Transverse colon (tissue), 4 donors: ENCODE results near the gene LARGE1. TPM values are rescaled to one million over a fixed set of nuclear protein-coding genes. Genes with fewer than 3 reads are reported as not detected.

Experiments
- DNase-seq: peaks from one replicate; pipeline ENCODE4 v3.0.0-alpha.2; 2019
- H3K27ac ChIP-seq, 4 donors: fragments of 200-600 bp; sonication (generic); 2 replicates each; pipeline ENCODE4 v1.5.1; 2016 to 2018; ENCODE audit warnings: inconsistent platforms in 4 of 4
- H3K27me3 ChIP-seq: fragments of 200-600 bp; sonication (generic); 2 replicates; pipeline ENCODE4 v1.5.1; 2017; ENCODE audit warnings: inconsistent platforms
- H3K36me3 ChIP-seq, 4 donors: fragments of 200-600 bp; sonication (generic); 2 replicates each; pipeline ENCODE4 v1.5.1; 2017 to 2019; ENCODE audit warnings: inconsistent platforms in 4 of 4
- H3K4me1 ChIP-seq, 4 donors: fragments of 200-600 bp; sonication (generic); 2 replicates each; pipeline ENCODE4 v1.5.1; 2017 to 2020; ENCODE audit warnings: inconsistent platforms in 4 of 4
- H3K4me3 ChIP-seq, 4 donors: fragments of 200-600 bp; sonication (generic); 1 replicate in 1 of 4; 2 replicates in 3 of 4; pipeline versions ENCODE4 v1.5.1 to v1.6.1; 2017 to 2019; ENCODE audit warnings: inconsistent platforms in 4 of 4
- H3K9me3 ChIP-seq, 2 donors: fragments of 200-600 bp; sonication (generic); 2 replicates each; pipeline ENCODE4 v1.5.1; 2017 to 2019; ENCODE audit warnings: inconsistent platforms in 2 of 2
- EP300 ChIP-seq: sonication (generic); formaldehyde crosslinking; IDR thresholded peaks from one replicate; pipeline ENCODE4 v1.6.1; 2017; ENCODE audit warnings: antibody characterized with exemption, low read depth
- POLR2A ChIP-seq: fragments of 450-650 bp; IDR thresholded peaks from one replicate; pipeline ENCODE4 v1.6.1; 2016; ENCODE audit warnings: antibody characterized with exemption, mild to moderate bottlenecking, moderate library complexity
- POLR2AphosphoS5 ChIP-seq, 3 donors: sonication (generic); formaldehyde crosslinking; IDR thresholded peaks; one replicate each; pipeline ENCODE4 v1.6.1; 2016; ENCODE audit warnings: antibody characterized with exemption in 3 of 3
- WGBS, 2 donors: methylation state at CpG; one replicate each; pipeline ENCODE4 v1.1.5; 2018; ENCODE audit warnings: low coverage in 1 of 2; 5-methylcytosine and 5-hydroxymethylcytosine counted together
- in situ Hi-C, 4 donors: fragments of 200-750 bp; cut with MboI; loops; one replicate each; pipeline versions ENCODE4 v1.15.0 to v1.15.1; 2017; ENCODE audit warnings: low sequenced_read_pairs in 3 of 4, low pct_ligation_motif_present in 1 of 4, low pct_unique_long_range_greater_than_20kb in 1 of 4
- intact Hi-C: fragments of 100-400 bp; cut with DNase I; formaldehyde crosslinking; loops from one replicate; pipeline ENCODE4 v1.15.1; 2023; ENCODE audit warnings: low total_unique reads
- total RNA-seq, 4 donors: library from RNA; depleted of rRNA; stranded (reverse); fragments of >200 nt; gene quantifications; one replicate each; pipeline ENCODE4 v1.1.0, GENCODE V29; 2016
- TF ChIP-seq, protein P1 (sequence below), 5 experiments: fragments of 200-600 bp in 3 of 5; fragments of 450-650 bp in 2 of 5; sonication (generic) in 3 of 5; IDR thresholded peaks; 1 replicate in 2 of 5; 2 replicates in 3 of 5; pipeline ENCODE4 v1.5.1; 2016 to 2017; ENCODE audit warnings: antibody characterized with exemption in 5 of 5, inconsistent platforms in 3 of 5, mild to moderate bottlenecking in 2 of 5, moderate library complexity in 1 of 5

Gene LARGE1
- total RNA-seq, 4 donors from 2014 or later: 46.5 to 304 (median 80.5) TPM

DNA sequence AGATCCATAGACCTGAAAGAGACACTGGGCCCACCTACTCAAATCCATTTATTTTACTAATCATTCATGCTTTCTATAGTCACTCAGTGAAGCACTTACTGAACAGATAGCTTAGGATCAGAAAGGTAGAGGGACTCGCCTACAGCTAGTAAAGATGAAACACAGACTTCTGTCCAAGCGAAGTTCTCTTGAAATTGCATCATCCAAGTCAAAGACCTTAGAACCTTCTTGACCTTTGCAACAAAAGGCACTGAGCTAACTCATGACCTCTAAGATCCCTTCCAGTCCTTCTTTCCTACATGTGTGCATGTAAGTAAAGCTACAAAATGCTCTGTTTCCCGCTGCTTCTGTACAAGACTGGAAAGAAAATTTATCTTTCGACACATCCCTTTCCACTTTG is 377.6 kb downstream of the LARGE1 start:
- H3K4me3 ChIP-seq: no peak overlapping the region
- H3K27ac ChIP-seq: no peak overlapping the region
- intact Hi-C loops (no loop called here), in situ Hi-C loops (no loop called here)
- no peak for DNase-seq
- TF ChIP-seq POLR2A: no peak
- TF ChIP-seq, protein P1, sequence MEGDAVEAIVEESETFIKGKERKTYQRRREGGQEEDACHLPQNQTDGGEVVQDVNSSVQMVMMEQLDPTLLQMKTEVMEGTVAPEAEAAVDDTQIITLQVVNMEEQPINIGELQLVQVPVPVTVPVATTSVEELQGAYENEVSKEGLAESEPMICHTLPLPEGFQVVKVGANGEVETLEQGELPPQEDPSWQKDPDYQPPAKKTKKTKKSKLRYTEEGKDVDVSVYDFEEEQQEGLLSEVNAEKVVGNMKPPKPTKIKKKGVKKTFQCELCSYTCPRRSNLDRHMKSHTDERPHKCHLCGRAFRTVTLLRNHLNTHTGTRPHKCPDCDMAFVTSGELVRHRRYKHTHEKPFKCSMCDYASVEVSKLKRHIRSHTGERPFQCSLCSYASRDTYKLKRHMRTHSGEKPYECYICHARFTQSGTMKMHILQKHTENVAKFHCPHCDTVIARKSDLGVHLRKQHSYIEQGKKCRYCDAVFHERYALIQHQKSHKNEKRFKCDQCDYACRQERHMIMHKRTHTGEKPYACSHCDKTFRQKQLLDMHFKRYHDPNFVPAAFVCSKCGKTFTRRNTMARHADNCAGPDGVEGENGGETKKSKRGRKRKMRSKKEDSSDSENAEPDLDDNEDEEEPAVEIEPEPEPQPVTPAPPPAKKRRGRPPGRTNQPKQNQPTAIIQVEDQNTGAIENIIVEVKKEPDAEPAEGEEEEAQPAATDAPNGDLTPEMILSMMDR (IDR thresholded peaks at IDR 0.05): no peak
- TF ChIP-seq EP300: no peak
- H3K4me1 ChIP-seq: peaks cover 8 to 36% (median 18%) of the 10 kb centered on the region in 4 donors
- no peaks in the 10 kb centered on the region for H3K9me3 ChIP-seq
- H3K27me3 ChIP-seq: no peaks in the 10 kb centered on the region
- no peaks in the 10 kb centered on the region for H3K36me3 ChIP-seq
- 91 to 94% methylated on average over 4 of the region's 4 CpGs for WGBS, 2 donors

DNA sequence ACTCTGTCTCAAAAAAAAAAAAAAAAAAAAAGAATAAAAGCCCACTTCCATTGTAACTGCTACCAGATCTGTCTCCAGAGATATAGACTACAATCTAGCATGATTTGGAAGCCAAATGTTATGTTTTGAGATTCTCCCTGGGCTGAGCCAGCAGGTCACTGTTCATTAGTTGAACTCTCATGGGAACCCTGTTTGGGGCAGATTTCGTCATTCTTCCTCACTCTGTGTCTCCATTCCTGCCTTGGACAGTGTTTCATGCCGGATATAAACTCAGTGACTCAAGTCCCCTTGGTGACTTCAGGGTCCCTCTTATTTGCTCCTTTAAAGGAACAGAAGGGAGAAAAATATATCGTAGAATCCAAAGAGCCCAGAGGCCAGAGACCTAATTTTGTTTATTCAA is 378.1 kb downstream of the LARGE1 start:
- in situ Hi-C loops: no loop called here
- H3K27ac ChIP-seq: no peak overlapping the region

DNA sequence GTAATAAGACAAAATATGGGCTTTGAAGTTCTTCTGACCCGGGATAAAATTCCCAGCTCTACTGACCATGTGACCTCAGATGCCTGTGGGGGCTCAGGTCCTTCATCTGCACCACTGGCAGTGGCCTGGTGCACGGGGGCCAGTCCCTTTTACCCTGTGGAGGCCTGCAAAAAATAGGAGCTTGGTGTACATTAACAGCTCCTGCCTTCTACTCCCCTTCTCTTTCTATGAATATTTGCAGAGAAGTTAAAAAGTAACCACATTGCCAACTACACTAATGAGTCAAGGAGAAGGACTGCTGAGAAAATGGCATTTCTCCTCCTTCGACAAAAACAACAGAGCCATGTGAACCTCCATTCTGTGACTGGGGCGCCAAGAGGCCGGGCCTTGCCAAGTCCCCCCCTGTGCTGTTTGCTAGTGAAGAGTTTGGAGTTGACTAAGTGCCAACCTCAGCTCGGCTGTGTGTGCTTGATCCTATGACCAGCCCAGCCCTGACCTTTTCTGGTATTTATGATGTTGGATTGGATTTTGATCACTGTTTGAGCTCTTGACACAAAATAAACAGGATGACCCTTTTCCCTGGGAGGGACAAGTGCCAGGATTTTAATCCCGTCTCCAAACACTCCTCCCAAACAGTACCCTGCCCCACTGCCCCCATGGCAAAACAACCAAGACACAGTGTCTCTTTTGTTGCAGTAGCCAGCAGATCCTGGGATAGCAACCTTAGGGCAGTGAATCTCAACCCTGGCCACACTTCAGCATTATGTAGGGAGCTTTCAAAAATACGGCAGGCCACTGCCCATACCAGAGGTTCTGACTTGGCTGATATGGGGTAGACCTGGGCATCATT is 380.1 kb downstream of the LARGE1 start:
- in situ Hi-C loops: no loop called here

More for the DNA sequence above, 378.1 kb downstream of the LARGE1 start:
- no peak for DNase-seq
- intact Hi-C loops: no loop called here
- Histone ChIP-seq H3K36me3 (no peaks in the 10 kb centered on the region), H3K4me1 (peaks cover 8 to 37% (median 18%) of the 10 kb centered on the region in 4 donors), H3K27me3 (no peaks in the 10 kb centered on the region), H3K4me3 (no peak overlapping the region), H3K9me3 (no peaks in the 10 kb centered on the region)
- TF ChIP-seq, protein P1 (IDR thresholded peaks at IDR 0.05): no peak
- no peak for TF ChIP-seq EP300
- TF ChIP-seq POLR2A: no peak
- TF ChIP-seq POLR2AphosphoS5 (IDR thresholded peaks at IDR 0.05): no peak
- WGBS, 2 donors: 76% methylated on average over 3 of the region's 3 CpGs; no CpG with 5 or more reads in 1 of the 2 donors

DNA sequence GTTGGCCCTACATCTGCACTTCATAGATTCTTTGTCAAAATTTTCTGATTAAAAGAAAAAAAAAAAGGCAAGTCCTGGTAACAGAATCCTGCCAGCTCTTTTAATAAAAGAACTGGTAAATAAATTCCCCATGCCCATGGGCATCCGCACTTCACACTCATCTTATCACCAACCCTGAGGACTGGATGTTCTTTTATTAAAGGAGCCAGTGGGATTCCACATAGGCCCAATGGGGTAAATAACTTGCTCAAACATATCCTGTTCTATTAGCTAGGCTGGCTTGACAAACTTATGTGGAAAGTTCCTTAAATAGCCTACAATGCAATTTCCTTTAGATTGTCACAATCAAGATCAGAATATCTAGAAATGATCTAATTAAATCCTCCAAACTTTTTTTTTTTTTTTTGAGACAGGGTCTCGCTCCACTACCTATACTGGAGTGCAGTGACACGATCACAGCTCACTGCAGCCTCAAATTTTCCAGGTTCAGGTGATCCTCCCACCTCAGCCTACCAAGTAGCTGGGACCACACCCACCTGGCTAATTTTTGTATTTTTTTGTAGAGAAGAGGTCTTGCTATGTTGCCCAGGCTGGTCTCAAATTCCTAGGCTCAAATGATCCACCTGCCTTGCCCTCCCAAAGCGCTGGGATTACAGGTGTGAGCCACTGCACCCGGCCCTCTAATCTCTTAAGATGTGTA is 380.9 kb downstream of the LARGE1 start:
- intact Hi-C loops (no loop called here), in situ Hi-C loops (no loop called here)
- WGBS, 2 donors: 76 to 86% methylated on average over 3 to 5 of the region's 5 CpGs
- TF ChIP-seq POLR2A: no peak
- TF ChIP-seq EP300: no peak
- TF ChIP-seq POLR2AphosphoS5 (IDR thresholded peaks at IDR 0.05): no peak
- TF ChIP-seq, protein P1 (IDR thresholded peaks at IDR 0.05): no peak
- Histone ChIP-seq H3K36me3 (no peaks in the 10 kb centered on the region), H3K9me3 (no peaks in the 10 kb centered on the region), H3K4me1 (peaks cover 8 to 46% (median 18%) of the 10 kb centered on the region in 4 donors), H3K4me3 (no peak overlapping the region), H3K27ac (peak overlapping the region; percentile 62 to 79 (median 68)), H3K27me3 (no peaks in the 10 kb centered on the region)
- DNase-seq: no peak

More for the DNA sequence above, 380.1 kb downstream of the LARGE1 start:
- H3K4me1 ChIP-seq: peaks cover 8 to 46% (median 18%) of the 10 kb centered on the region in 4 donors
- H3K36me3 ChIP-seq: no peaks in the 10 kb centered on the region
- no peak overlapping the region for H3K4me3 ChIP-seq
- H3K27ac ChIP-seq: peak overlapping the region; percentile 62 to 79 (median 68)
- DNase-seq: peak; percentile 73
- 0 to 23% methylated on average over 1 to 8 of the region's 8 CpGs for WGBS, 2 donors
- no peak for TF ChIP-seq POLR2A
- TF ChIP-seq POLR2AphosphoS5 (IDR thresholded peaks at IDR 0.05): peak in 2 of 3 donors; percentile 39 to 43
- no peaks in the 10 kb centered on the region for H3K9me3 ChIP-seq
- intact Hi-C loops: no loop called here
- H3K27me3 ChIP-seq: no peaks in the 10 kb centered on the region
